Karpas-422 (cell line): ENCODE measurements around the gene HIC2. TPM values are rescaled to one million over a fixed set of nuclear protein-coding genes. Genes with fewer than 3 reads are reported as not detected.
A peak's percentile ranks its signal among the peaks of the same experiment; 100 is the strongest.
"Not testable (repeated sequence)": the region's sequence is repeated elsewhere in the genome, so short reads cannot be mapped to it uniquely, and the experiment has no call there.

Source experiments
- DNase-seq: peaks from one replicate; pipeline ENCODE4 v3.0.0-alpha.2; 2015
- H2AFZ ChIP-seq: fragments of 200-600 bp; sonication (generic); 2 replicates; pipeline ENCODE4 v1.6.1; 2014; ENCODE audit warnings: antibody characterized with exemption, low read length, mixed read lengths
- H3K27ac ChIP-seq: fragments of 200-600 bp; sonication (generic); 2 replicates; pipeline ENCODE4 v1.5.1; 2014; ENCODE audit warnings: mild to moderate bottlenecking, low read length, moderate library complexity
- H3K27me3 ChIP-seq: fragments of 200-600 bp; sonication (generic); 2 replicates; pipeline ENCODE4 v1.6.1; 2014; ENCODE audit warnings: low read length, mixed read lengths
- H3K36me3 ChIP-seq: fragments of 200-600 bp; sonication (generic); 2 replicates; pipeline ENCODE4 v1.6.1; 2014; ENCODE audit warnings: low read length, mixed read lengths; ENCODE audit not compliant: insufficient read depth
- H3K4me1 ChIP-seq: fragments of 200-600 bp; sonication (generic); 2 replicates; pipeline ENCODE4 v1.6.1; 2014; ENCODE audit warnings: mild to moderate bottlenecking, low read length, mixed read lengths
- H3K4me2 ChIP-seq: fragments of 200-600 bp; sonication (generic); 2 replicates; pipeline ENCODE4 v1.6.1; 2014; ENCODE audit warnings: low read length, low read depth, mild to moderate bottlenecking; ENCODE audit not compliant: poor library complexity, severe bottlenecking
- H3K4me3 ChIP-seq: fragments of 200-600 bp; sonication (generic); 2 replicates; pipeline ENCODE4 v1.5.1; 2014; ENCODE audit warnings: mild to moderate bottlenecking, antibody characterized with exemption, low read length, mixed read lengths
- H3K79me2 ChIP-seq: fragments of 200-600 bp; sonication (generic); 2 replicates; pipeline ENCODE4 v1.6.1; 2014; ENCODE audit warnings: mild to moderate bottlenecking, low read length, mixed read lengths
- H3K9ac ChIP-seq: fragments of 200-600 bp; sonication (generic); 2 replicates; pipeline ENCODE4 v1.6.0; 2014; ENCODE audit warnings: low read length
- H3K9me2 ChIP-seq: fragments of 200-600 bp; sonication (generic), shearing (Covaris generic); replicated peaks from 2 replicates; pipeline ENCODE4 v1.6.0; 2014; ENCODE audit warnings: mild to moderate bottlenecking, low read length, moderate library complexity; ENCODE audit not compliant: insufficient read depth
- H3K9me3 ChIP-seq: fragments of 300-700, 200-600 bp; sonication (generic); 2 replicates; pipeline ENCODE4 v1.6.1; 2014; ENCODE audit warnings: low read length, mixed read lengths
- H4K20me1 ChIP-seq: fragments of 200-600 bp; sonication (generic); 2 replicates; pipeline ENCODE4 v1.6.1; 2014; ENCODE audit warnings: mild to moderate bottlenecking, antibody characterized with exemption, low read length, low read depth; ENCODE audit not compliant: insufficient read depth
- total RNA-seq: library from RNA; depleted of rRNA; stranded (reverse); fragments of >200 nt; shearing (Covaris generic); gene quantifications from 2 replicates; pipeline ENCODE4 v1.2.3, GENCODE V29; 2014; ENCODE audit warnings: low replicate concordance

The HIC2 gene
- total RNA-seq, 1 experiment from 2014 or later, result 4.4 TPM

DNA sequence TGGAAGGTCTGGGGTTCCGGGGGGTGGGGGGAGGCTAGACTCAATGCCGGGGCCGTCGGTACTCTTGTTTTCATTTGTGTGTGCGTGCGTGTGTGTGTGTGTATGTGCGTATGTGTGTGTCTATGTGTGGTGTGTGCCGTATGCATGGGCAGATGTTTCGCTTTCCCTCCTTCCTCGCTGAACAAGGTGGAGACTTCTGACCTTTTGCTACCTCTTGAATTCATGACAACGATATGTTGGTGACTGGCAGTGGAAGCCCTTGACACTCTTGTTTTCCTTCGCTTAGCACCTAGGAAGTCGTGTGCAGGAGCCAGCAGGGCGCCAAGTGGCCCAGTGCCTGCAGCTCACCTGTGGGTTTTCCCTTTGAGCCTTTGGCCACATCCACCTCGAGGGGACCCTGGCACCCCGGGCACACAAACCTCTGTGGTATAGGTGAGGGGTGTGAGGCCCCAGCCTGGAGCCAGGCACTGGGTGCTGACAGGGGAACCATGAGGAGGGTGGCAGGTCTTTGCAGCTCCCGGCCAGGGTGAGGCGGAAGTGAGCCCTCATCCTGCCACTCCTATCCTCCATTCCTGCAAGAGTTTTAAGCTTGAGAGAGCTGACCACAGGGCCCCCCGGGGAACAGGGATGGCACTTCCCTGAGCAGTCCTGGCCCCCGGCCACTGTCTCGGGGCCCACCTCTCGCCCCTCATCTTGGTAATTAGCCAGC is 30.7 kb downstream of the HIC2 start:
- H3K9ac ChIP-seq, result no peak overlapping the region
- no peak overlapping the region for H3K4me2 ChIP-seq

GRCh38 chr22:21448627-21449416 is 31.7 kb downstream of the HIC2 start:
- H3K79me2 ChIP-seq, result no peaks in the 10 kb centered on the region
- no peaks in the 10 kb centered on the region; the same call in 1 of the 2 replicates for H3K4me1 ChIP-seq
- no peaks in the 10 kb centered on the region for H3K9me2 ChIP-seq
- no peak overlapping the region for H3K4me2 ChIP-seq
- no peak overlapping the region for H3K27ac ChIP-seq
- H2AFZ ChIP-seq, result no peak overlapping the region
- no peaks in the 10 kb centered on the region for H4K20me1 ChIP-seq
- DNase-seq, result no peak
- no peaks in the 10 kb centered on the region for H3K36me3 ChIP-seq
- no peak overlapping the region for H3K4me3 ChIP-seq
- H3K9ac ChIP-seq, result no peak overlapping the region
- H3K9me3 ChIP-seq, result no peaks in the 10 kb centered on the region
- H3K27me3 ChIP-seq, result no peaks in the 10 kb centered on the region

More for the DNA sequence above, 30.7 kb downstream of the HIC2 start:
- Histone ChIP-seq H3K27ac (no peak overlapping the region), H3K27me3 (no peaks in the 10 kb centered on the region), H3K79me2 (no peaks in the 10 kb centered on the region), H2AFZ (no peak overlapping the region), H3K4me3 (no peak overlapping the region), H4K20me1 (no peaks in the 10 kb centered on the region), H3K4me1 (no peaks in the 10 kb centered on the region; the same call in 1 of the 2 replicates), H3K9me2 (no peaks in the 10 kb centered on the region), H3K9me3 (no peaks in the 10 kb centered on the region), H3K36me3 (no peaks in the 10 kb centered on the region)
- peak; percentile 57 for DNase-seq

DNA sequence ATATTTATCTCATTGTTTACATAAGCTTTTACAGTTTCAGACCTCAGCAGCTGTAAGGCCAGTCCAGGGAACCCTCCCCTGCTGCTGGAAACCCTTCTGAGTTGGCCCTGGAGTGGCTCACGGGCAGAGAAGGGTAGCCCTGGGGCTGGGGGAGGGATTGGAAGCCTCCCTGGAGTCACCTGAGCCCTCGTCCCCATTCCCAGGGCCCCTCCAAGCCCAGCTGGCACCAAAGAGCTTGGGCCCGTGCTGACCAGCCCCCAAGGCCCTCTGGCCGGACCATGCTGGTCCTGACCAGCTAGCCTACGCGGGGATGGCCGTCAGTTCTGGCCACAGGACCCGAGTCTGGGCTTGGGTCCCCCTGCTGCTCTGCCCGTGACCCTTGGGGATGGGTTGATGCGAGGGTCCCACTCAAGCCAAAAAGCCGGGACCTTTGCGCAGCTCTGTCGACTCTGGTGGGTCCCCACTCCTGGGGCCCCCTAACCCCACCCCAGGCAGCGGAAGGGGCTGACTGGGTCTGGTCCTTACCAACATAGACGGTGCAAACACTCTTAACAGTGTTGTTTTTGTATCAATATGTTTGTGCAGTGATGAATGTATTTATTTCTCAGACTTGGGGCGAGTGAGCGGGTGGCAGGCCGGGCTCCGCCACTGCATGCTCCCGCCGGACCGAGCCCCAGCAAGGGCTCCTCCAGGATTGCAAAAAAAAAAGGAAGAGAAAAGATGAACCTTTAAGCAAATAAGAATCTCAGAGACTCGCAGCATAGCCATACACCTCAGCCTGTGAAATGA is 32.6 kb downstream of the HIC2 start:
- Histone ChIP-seq H3K4me3 (no peak overlapping the region), H3K9me3 (no peaks in the 10 kb centered on the region), H4K20me1 (no peaks in the 10 kb centered on the region), H3K27ac (no peak overlapping the region), H2AFZ (no peak overlapping the region), H3K79me2 (no peaks in the 10 kb centered on the region), H3K9ac (no peak overlapping the region), H3K4me2 (no peak overlapping the region), H3K4me1 (no peaks in the 10 kb centered on the region; the same call in 1 of the 2 replicates), H3K27me3 (no peaks in the 10 kb centered on the region), H3K36me3 (no peaks in the 10 kb centered on the region), H3K9me2 (no peaks in the 10 kb centered on the region)
- DNase-seq, result no peak

DNA sequence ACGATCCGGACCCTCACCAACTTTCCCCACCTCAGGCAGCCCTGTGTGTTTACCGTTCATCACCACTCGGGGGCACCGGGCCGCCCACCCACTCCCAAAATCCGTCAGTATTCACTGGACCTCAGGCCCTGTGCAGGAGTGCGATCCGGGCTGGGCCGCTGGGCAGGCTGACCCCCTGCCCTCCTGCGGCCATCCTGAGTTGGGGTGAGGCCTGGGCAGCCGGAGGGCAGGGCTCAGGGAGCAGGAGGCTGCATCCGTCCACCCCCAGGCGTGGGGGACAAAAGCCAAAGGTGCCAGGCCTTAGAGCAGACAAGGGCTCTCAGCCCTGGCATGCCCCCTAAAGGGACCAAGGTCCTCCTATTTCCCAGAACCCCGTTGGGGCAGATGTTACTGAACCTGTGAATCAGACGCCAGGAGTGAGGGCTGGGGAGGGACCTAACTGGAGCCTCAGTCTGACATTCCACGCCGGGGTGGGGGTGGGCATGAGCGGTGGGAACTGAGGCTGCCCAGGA is 33.2 kb downstream of the HIC2 start:
- no peak overlapping the region for H3K4me2 ChIP-seq
- no peak overlapping the region for H3K4me3 ChIP-seq
- H2AFZ ChIP-seq, result no peak overlapping the region
- no peaks in the 10 kb centered on the region for H3K79me2 ChIP-seq
- no peak for DNase-seq
- H3K9me2 ChIP-seq, result no peaks in the 10 kb centered on the region
- no peaks in the 10 kb centered on the region for H3K36me3 ChIP-seq
- no peak overlapping the region for H3K9ac ChIP-seq
- H3K9me3 ChIP-seq, result no peaks in the 10 kb centered on the region
- no peak overlapping the region for H3K27ac ChIP-seq
- no peaks in the 10 kb centered on the region for H4K20me1 ChIP-seq
- H3K27me3 ChIP-seq, result no peaks in the 10 kb centered on the region
- no peaks in the 10 kb centered on the region; the same call in 1 of the 2 replicates for H3K4me1 ChIP-seq

GRCh38 chr22:21450858-21451353 is 33.7 kb downstream of the HIC2 start:
- DNase-seq, result no peak
- H3K9ac ChIP-seq, result no peak overlapping the region
- no peak overlapping the region for H2AFZ ChIP-seq

DNA sequence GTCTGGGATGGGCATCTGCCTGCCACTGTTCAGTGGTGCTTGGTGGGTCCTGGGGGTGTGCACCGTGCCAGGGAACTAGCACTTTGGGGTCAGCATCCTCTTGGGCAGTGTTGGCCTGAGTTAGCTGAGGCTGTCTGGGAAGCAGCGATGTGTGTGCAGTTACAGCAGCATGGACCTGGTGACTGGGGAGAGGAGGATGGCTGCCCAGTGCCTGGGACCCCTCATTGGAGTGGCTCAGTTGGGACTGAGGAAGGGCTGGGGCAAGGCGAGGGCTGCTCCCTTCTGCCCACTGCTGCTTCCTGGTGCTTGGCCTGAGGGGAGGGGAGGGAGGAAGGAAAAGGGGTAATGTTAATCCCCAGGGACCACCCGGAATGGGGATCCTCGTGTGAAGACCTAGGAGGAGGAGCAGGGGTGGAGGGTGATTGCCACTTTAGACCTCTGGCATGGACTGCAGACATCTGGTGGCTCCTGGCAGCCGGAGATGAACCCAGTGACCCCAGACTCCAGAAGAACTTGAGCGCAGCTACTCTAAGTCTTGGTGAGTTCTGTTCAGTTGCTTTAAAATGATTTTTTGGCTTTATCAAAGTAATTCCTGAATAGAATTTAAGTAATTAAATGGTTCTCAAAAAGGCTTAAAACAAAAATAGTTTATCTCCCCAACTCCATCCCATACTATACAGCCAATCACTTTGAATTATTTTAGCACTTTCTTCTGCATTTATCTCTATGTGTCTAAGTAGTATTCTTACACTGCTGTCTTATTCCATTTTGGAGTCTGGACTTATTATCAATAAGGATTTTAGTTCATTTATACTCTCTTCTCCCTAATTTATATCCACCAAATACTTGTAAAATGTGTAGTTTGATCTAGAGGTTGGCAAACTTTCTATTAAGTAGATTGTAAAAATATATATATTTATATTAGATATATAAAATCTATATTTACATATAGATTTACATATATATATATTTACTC is 34.7 kb downstream of the HIC2 start:
- no peaks in the 10 kb centered on the region for H3K27me3 ChIP-seq
- no peak overlapping the region for H2AFZ ChIP-seq
- no peak overlapping the region for H3K4me2 ChIP-seq
- DNase-seq, result no peak
- no peak overlapping the region for H3K27ac ChIP-seq
- no peaks in the 10 kb centered on the region for H3K9me3 ChIP-seq
- no peaks in the 10 kb centered on the region for H3K79me2 ChIP-seq
- no peaks in the 10 kb centered on the region for H4K20me1 ChIP-seq
- H3K9ac ChIP-seq, result no peak overlapping the region
- no peaks in the 10 kb centered on the region for H3K9me2 ChIP-seq
- no peak overlapping the region for H3K4me3 ChIP-seq
- no peaks in the 10 kb centered on the region; the same call in 1 of the 2 replicates for H3K4me1 ChIP-seq
- no peaks in the 10 kb centered on the region for H3K36me3 ChIP-seq

More at GRCh38 chr22:21450858-21451353, 33.7 kb downstream of the HIC2 start:
- Histone ChIP-seq H3K4me1 (no peaks in the 10 kb centered on the region; the same call in 1 of the 2 replicates), H3K4me3 (no peak overlapping the region), H3K9me2 (no peaks in the 10 kb centered on the region), H3K9me3 (no peaks in the 10 kb centered on the region), H3K27me3 (no peaks in the 10 kb centered on the region), H3K79me2 (no peaks in the 10 kb centered on the region), H3K36me3 (no peaks in the 10 kb centered on the region), H3K4me2 (no peak overlapping the region), H3K27ac (no peak overlapping the region), H4K20me1 (no peaks in the 10 kb centered on the region)

DNA sequence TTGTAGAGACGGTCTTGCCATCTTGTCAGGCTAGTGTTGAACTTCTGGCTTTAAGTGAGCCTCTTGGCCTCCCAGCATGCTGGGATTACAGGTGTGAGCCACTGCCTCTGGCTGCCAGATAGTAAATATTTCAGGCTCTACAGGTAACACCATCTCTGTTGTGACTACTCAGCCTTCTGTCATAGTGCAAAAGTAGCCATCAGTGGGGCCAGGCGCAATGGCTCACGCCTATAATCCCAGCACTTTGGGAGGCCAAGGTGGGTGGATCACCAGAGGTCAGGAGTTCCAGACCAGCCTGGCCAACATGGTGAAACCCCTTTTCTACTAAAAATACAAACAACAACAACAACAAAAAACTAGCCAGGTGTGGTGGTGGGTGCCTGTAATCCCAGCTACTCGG is 35.5 kb downstream of the HIC2 start:
- H4K20me1 ChIP-seq, H3K9ac ChIP-seq, H3K4me1 ChIP-seq, DNase-seq, H3K9me3 ChIP-seq, H3K4me3 ChIP-seq, H3K27ac ChIP-seq, H2AFZ ChIP-seq, H3K36me3 ChIP-seq, H3K4me2 ChIP-seq, H3K27me3 ChIP-seq, H3K79me2 ChIP-seq, H3K9me2 ChIP-seq: not testable (repeated sequence)
